ENCODE data around the gene DSG2. TPM values are rescaled to one million over a fixed set of nuclear protein-coding genes. Genes with fewer than 3 reads are reported as not detected.

DSG2 gene
- total RNA-seq, 1 experiment from 2014 or later, result 123 TPM

DNA sequence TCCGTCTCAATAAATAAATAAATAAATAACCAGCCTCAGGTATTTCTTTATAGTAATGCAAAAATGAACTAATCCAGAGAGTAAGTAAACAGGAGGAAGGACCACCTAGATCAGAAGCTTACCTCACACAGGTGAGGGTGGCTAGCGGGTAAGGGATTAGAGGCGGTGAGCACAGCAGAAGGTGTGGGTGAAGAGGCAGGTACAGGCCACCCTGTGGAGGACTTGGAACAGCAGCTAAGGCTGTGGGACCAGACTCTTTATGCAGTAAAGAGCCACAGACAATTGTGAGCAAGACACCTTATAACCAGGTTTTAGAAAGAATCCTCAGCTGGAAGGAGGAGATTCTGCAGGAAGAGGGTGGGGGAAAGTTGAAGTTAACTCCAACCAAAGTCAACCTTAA, 59.5 kb downstream of the DSG2 start:
- H3K9me3 ChIP-seq (ENCODE audit: control insufficient read depth in 1 of 2, insufficient read depth in 1 of 2, low read depth in 1 of 2, low read length in 2 of 2), result no peaks in the 10 kb centered on the region
- H3K27me3 ChIP-seq (ENCODE audit: insufficient read depth, low read length), result no peaks in the 10 kb centered on the region
- no peaks in the 10 kb centered on the region for H4K20me1 ChIP-seq (ENCODE audit: insufficient read depth)
- H3K9ac ChIP-seq (ENCODE audit: low read length), result no peak overlapping the region
- CTCF ChIA-PET, result no interaction called here
- POLR2A ChIA-PET, result no interaction called here
- H3K9me2 ChIP-seq (ENCODE audit: insufficient read depth), result no peaks in the 10 kb centered on the region
- TF ChIP-seq, protein P1, sequence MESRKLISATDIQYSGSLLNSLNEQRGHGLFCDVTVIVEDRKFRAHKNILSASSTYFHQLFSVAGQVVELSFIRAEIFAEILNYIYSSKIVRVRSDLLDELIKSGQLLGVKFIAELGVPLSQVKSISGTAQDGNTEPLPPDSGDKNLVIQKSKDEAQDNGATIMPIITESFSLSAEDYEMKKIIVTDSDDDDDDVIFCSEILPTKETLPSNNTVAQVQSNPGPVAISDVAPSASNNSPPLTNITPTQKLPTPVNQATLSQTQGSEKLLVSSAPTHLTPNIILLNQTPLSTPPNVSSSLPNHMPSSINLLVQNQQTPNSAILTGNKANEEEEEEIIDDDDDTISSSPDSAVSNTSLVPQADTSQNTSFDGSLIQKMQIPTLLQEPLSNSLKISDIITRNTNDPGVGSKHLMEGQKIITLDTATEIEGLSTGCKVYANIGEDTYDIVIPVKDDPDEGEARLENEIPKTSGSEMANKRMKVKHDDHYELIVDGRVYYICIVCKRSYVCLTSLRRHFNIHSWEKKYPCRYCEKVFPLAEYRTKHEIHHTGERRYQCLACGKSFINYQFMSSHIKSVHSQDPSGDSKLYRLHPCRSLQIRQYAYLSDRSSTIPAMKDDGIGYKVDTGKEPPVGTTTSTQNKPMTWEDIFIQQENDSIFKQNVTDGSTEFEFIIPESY (IDR thresholded peaks at IDR 0.05; ENCODE audit: extremely low read depth, insufficient replicate concordance, low read length), result no peak
- TF ChIP-seq, protein P2, sequence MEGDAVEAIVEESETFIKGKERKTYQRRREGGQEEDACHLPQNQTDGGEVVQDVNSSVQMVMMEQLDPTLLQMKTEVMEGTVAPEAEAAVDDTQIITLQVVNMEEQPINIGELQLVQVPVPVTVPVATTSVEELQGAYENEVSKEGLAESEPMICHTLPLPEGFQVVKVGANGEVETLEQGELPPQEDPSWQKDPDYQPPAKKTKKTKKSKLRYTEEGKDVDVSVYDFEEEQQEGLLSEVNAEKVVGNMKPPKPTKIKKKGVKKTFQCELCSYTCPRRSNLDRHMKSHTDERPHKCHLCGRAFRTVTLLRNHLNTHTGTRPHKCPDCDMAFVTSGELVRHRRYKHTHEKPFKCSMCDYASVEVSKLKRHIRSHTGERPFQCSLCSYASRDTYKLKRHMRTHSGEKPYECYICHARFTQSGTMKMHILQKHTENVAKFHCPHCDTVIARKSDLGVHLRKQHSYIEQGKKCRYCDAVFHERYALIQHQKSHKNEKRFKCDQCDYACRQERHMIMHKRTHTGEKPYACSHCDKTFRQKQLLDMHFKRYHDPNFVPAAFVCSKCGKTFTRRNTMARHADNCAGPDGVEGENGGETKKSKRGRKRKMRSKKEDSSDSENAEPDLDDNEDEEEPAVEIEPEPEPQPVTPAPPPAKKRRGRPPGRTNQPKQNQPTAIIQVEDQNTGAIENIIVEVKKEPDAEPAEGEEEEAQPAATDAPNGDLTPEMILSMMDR (IDR thresholded peaks at IDR 0.05 in 2 of 3, conservative IDR thresholded peaks at IDR 0.05 in 1 of 3; ENCODE audit: borderline replicate concordance in 1 of 3, insufficient read depth in 1 of 3, low read depth in 2 of 3, low read length in 2 of 3), result 0 out of 6 replicates have a peak, but pooled peaks of 1 of the 3 experiments have one; percentile 24
- intact Hi-C loops (cut with micrococcal nuclease), result loop anchor here (2.0 to 10.0 kb wide), 4 partner anchors 133 to 995 kb away; no protein-coding TSS in a partner anchor
- H3K36me3 ChIP-seq (ENCODE audit: control insufficient read depth in 1 of 2, insufficient read depth in 2 of 2, low read length in 2 of 2), result no peaks in the 10 kb centered on the region
- no peak overlapping the region for H3K4me2 ChIP-seq (ENCODE audit: low read length)
- no peak overlapping the region for H2AFZ ChIP-seq (ENCODE audit: low read depth, low read length, poor library complexity, severe bottlenecking)
- BruUV-seq (replicated peaks), result no TSS peak
- H3K79me2 ChIP-seq (ENCODE audit: insufficient read depth, low read length), result no peaks in the 10 kb centered on the region
- DNase-seq (ENCODE audit: low read depth, low spot score) (no peak), ATAC-seq (peak; percentile 76)
- no peak overlapping the region for H3K27ac ChIP-seq (ENCODE audit: low read depth, low read length)
- no peak overlapping the region for H3K4me3 ChIP-seq (replicated peaks in 1 of 2; ENCODE audit: low read depth in 1 of 2, low read length in 2 of 2)
- RAD21 ChIA-PET (ENCODE audit: low non-redundant PET in 1 of 2, low total read pairs in 2 of 2, uncharacterized antibody in 2 of 2, unreplicated experiment in 2 of 2), result no interaction called here
- H3K4me1 ChIP-seq (ENCODE audit: control insufficient read depth in 1 of 2, insufficient read depth in 2 of 2, low read length in 2 of 2), result no peaks in the 10 kb centered on the region; a peak in 1 of 4 replicates

DNA sequence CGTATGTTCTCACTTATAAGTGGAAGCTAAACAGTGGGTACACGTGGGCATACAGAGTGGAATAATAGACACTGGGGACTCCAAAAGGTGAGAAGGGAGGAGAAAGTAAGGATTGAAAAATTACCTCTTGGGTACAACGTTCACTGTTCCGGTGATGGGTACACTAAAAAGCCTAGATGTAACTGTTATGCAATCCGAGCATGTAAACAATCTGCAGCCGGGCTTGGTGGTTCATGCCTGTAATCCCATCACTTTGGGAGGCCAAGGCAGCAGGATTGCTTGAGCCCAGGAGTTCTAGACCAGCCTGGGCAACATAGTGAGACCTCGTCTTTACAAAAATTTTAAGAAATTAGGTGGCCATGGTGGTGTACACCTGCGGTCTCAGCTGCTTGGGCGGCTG, 60.6 kb downstream of the DSG2 start:
- Histone ChIP-seq H3K36me3 (ENCODE audit: control insufficient read depth in 1 of 2, insufficient read depth in 2 of 2, low read length in 2 of 2) (no peaks in the 10 kb centered on the region), H2AFZ (ENCODE audit: low read depth, low read length, poor library complexity, severe bottlenecking) (no peak overlapping the region), H3K4me3 (replicated peaks in 1 of 2; ENCODE audit: low read depth in 1 of 2, low read length in 2 of 2) (no peak overlapping the region), H3K4me2 (ENCODE audit: low read length) (no peak overlapping the region), H3K79me2 (ENCODE audit: insufficient read depth, low read length) (no peaks in the 10 kb centered on the region), H3K4me1 (ENCODE audit: control insufficient read depth in 1 of 2, insufficient read depth in 2 of 2, low read length in 2 of 2) (no peaks in the 10 kb centered on the region; a peak in 1 of 4 replicates), H4K20me1 (ENCODE audit: insufficient read depth) (no peaks in the 10 kb centered on the region), H3K27ac (ENCODE audit: low read depth, low read length) (no peak overlapping the region), H3K9me3 (ENCODE audit: control insufficient read depth in 1 of 2, insufficient read depth in 1 of 2, low read depth in 1 of 2, low read length in 2 of 2) (no peaks in the 10 kb centered on the region), H3K9ac (ENCODE audit: low read length) (no peak overlapping the region), H3K27me3 (ENCODE audit: insufficient read depth, low read length) (no peaks in the 10 kb centered on the region), H3K9me2 (ENCODE audit: insufficient read depth) (no peaks in the 10 kb centered on the region)
- ChIA-PET RAD21 (ENCODE audit: low non-redundant PET in 1 of 2, low total read pairs in 2 of 2, uncharacterized antibody in 2 of 2, unreplicated experiment in 2 of 2) (no interaction called here), CTCF (no interaction called here), POLR2A (no interaction called here)
- ATAC-seq (no peak), DNase-seq (ENCODE audit: low read depth, low spot score) (no peak)
- BruUV-seq (replicated peaks), result no TSS peak
- intact Hi-C loops (cut with micrococcal nuclease), result loop anchor here (5.0 to 10.0 kb wide), 2 partner anchors 516 to 994 kb away; no protein-coding TSS in a partner anchor
- TF ChIP-seq RAD21 (IDR thresholded peaks at IDR 0.05; ENCODE audit: low read depth) (no peak), SIN3A (IDR thresholded peaks at IDR 0.05; ENCODE audit: low read depth) (no peak), CEBPB (IDR thresholded peaks at IDR 0.05; ENCODE audit: low read depth) (no peak), ZNF274 (IDR thresholded peaks at IDR 0.05; ENCODE audit: low read depth, low read length) (no peak), POLR2AphosphoS5 (IDR thresholded peaks at IDR 0.05; ENCODE audit: low read depth, low read length) (no peak), EZH2phosphoT487 (IDR thresholded peaks at IDR 0.05; ENCODE audit: borderline replicate concordance) (no peak), YY1 (IDR thresholded peaks at IDR 0.05; ENCODE audit: extremely low read depth, insufficient replicate concordance, low read depth, low read length) (no peak), EGR1 (IDR thresholded peaks at IDR 0.05; ENCODE audit: low read depth) (no peak), ELF1 (IDR thresholded peaks at IDR 0.05; ENCODE audit: borderline replicate concordance, low read depth) (no peak)
- TF ChIP-seq, protein P1 (IDR thresholded peaks at IDR 0.05; ENCODE audit: extremely low read depth, insufficient replicate concordance, low read length), result no peak
- TF ChIP-seq, protein P3, sequence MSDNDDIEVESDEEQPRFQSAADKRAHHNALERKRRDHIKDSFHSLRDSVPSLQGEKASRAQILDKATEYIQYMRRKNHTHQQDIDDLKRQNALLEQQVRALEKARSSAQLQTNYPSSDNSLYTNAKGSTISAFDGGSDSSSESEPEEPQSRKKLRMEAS (IDR thresholded peaks at IDR 0.05), result no peak

All from HCT116 (cell line).